Measurements from ENCODE around the gene GRIK4.
"Not testable (repeated sequence)": the region's sequence is repeated elsewhere in the genome, so short reads cannot be mapped to it uniquely, and the experiment has no call there.

GRIK4 gene

DNA sequence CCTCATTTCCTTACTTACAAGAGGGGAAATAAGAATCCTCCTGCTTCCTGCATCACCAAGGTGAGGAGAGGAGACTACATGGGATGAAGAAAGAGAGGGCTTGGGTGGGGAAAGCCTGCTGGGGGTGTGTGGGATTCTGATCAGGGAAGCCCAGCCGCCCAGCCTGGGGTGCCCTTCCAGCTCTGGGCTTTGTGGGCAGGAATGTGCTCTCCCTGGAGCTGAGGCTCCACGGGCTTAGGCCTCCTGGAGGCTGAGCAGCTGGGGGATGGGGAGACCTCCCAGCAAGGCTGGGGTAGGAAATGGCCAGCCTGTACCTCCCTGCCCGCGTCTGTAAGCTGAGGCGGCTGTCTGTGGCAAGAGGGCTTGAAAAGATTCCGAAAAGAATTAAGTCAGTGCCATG, 206.1 kb downstream of the GRIK4 start:
- no peak for DNase-seq

DNA sequence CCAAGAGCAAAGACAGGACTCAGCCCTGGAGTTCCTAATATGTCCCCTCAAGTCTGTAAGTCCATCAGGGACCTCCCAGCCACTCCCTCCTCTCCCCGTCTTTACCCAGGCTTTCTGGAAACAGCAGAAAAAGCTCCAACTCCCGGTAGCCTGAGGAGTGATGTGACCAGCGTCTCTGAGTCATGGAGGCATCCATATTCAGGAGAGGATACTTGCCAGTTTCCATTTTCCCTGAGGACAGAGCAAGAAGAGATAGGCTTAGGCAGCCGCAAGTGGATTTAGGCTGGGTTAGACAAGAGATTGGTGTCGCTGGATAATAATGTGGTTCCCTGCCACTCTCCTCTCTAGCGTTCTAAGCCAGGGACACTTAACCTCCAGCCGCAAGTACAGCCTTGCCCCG, 206.6 kb downstream of the GRIK4 start:
- no peak for DNase-seq

DNA sequence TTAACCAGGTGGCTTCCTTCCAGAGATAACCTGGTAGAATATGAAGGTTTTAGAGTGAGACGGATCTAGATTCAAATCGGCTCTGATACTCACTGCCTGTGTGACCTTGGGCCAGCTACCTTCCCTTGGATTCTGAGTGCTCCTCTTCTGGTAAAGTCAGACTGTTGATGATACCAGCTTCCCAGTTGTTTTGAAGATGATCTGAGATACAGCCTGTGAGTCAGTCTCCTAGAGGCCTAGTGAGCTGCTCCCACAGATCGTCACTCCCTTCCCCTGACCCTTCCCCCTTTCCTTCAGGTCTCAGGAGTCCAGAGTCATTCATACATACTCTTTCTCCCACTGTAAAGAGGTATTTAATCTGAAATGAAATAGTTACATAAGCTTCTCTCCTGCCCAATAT, 207.8 kb downstream of the GRIK4 start:
- no peak for DNase-seq

DNA sequence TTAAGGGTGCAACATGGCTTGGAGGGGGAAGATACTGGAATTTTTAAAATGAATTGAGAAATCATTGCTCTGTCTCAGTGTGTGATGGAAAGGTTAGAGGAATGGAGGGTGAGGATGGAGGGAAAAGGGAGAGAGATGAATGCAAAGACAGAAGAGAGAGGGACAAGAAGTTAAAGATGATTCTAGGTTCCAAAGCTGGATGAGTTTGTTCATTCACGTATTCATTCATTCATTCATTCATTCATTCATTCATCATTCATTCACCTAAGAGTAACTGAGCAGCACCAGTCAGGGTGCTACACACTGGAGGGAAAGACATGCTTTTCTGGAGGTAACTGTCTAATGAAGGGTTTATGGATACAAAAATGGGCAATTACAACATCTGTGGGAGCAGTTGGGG, 209.2 kb downstream of the GRIK4 start:
- no peak for DNase-seq

DNA sequence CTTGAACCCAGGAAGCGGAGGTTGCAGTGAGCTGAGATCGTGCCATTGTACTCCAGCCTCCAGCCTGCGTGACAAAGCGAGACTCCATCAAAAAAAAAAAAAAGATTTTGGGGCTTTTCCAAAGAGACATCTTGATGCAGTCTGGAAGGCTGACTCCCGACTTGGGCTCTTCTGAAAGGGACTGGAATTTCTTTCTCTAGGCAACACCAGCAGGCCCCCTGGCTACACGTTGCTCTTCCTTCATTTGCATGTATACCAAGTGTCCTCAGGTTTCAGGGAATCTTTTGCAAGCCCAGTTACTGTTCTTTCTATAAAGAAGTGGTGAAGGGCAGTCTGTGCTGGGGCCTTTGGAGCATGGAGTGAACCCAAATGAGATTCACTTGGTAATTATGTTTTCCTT, 211.0 kb downstream of the GRIK4 start:
- no peak for DNase-seq

DNA sequence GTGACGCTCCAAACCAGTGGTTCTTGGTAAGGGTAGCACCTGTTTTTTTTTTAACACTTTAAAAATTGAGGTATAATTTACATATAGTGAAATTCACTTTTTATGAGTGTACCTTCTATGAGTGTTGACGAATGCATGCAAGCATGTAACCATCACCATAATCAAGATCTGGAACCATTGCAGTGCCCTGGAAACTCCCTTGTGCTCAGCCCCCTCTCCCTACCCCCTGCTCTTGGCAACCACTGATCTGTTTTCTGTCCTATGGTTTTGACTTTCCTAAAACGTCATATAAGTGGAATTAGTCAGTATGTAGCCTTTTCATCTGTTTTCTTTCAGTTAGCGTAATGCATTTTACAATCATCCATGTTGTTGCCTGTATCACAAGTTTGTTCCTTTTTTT, 212.2 kb downstream of the GRIK4 start:
- no peak for DNase-seq

DNA sequence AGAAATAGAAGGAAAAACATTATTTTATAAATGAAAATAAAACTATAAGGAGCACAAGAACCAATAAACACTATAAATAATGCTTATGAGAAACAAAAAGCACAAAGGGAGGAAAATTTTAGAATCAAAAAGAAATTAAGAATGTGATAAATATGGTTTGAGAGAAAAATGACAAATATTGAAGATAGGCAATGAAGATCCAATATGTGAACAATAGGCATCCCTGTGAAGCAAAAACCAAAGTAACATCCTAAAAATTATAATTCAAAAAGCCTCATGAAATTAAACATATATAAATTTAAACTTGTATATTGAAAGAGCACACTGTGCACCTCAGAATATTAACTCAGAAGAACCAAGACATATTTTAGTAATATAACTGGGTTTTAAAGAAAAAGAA, 216.2 kb downstream of the GRIK4 start:
- no peak for DNase-seq

DNA sequence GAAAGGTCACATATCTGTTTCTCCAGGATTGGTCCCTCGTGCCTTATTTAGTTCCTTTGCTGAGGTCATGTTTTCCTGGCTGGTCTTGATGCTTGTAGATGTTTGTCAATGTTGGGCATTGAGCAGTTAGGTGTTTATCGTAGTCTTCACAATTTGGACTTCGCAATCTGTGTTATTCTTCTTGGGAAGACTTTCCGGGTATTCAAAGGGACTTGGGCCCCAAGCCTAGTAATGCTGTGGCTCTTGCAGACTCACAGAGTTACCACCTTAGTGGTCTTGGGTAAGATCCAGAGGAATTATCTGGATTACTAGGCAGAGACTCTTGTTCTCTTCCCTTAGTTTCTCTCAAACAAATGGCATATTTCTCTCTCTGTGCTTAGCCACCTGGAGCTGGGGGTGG, 223.5 kb downstream of the GRIK4 start:
- no peak for DNase-seq

DNA sequence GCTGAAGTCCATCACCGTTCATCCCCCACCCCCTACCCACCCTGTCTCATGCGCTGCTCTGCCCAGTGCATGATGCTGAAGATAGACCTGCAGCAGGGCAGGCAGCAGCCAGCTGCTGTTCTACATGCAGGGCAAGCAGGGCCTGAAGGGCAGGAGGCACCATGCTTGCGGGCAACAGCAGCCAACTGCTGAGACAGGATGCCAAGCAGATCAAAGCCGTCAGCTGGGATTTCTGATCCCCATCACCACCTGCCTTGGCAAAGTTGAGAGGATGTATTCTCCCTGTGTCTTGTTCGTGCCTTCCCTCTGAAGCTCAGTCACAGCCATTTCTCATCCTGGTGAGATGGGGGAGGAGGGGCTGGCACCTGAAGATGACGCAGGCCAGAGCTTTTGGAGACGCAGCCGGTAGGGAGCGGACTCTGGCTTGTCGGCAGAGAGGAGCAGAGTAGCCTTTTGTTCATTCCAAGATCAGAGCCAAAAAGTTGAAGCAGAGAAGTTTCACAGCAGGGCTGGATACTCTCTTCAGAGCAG, 227.0 kb downstream of the GRIK4 start:
- DNase-seq, result no peak

DNA sequence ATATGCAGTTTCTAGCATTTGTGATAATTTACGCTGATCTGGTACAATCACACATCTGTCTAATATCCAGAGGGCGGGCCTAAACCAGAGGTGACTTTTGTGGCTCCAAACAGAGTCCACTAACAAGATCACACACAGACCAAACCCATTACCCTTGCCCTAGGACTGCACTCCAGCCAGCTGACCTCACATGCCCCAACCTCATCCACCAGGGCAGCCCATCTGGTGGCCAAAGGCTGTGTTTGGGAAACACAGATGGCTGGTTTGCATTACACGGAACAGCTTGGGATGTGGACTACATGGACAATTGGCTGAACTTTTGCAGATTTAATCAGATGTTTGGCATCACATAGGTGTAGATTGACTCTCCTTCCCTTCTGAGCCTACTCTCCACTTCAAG, 228.2 kb downstream of the GRIK4 start:
- no peak for DNase-seq

DNA sequence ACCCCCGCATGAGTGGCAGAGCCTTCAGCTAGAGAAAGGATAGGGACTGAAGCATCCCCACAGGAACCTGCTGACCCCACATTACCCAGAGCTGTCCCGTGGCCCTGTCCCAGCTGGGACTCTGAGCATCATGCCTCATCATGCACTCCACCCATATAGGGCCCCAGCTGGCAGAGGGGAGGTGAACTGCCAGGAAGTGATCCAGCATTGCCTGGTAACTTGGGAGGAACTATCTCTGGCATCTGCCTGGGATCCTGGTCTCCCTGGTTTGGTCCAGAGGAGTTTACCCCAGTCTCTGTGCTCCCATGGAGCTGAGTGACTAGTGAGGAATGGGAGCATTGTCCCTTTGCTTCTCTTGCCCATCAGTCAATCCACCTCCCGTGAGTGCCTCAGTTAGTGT, 228.8 kb downstream of the GRIK4 start:
- no peak for DNase-seq

DNA sequence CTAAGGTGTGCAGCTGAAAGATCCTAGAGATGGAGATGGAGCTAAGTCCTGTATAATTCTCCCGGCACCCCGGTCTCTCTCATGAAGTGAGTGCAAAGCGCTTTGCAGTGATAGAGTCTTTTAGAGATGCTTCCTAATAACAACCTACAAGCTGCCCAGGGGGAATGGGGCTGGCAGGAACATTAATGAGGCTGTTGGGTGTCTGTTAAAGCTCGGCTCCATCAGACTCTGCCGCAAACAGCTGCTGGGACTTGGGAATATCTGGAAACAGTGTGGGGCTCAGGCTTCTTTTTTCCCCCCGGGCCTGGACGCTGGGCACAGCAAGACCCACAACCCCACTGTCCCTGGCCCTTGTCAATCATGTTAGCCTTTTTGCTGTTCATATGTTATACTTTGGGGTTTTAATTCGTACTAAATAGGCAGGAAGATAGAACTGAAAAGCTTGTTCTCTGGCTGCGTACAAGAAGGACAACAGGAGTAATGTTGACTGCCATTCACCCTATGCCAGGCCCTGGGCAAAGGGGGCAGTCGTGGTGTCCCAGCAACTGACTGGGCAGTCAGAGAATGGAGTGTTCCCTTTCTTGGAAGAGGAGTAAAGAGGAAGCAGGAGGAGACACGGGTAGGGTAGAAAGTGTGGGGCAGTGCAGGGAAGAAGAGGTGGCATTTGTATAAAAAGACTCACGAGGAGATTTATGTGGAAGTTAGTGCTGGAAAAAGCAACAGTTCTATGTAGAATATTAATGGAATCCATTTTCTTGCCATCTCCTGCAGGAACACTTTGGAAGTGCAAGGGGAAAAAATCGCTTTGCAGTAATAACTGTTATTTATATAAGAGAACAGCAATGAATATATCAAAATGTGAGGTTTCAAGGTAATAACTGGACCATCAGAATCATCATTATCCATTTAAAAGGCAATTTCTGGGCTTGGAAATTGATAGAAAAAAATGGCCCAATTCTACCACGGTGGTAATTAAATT, 232.8 kb downstream of the GRIK4 start:
- no peak for DNase-seq

DNA sequence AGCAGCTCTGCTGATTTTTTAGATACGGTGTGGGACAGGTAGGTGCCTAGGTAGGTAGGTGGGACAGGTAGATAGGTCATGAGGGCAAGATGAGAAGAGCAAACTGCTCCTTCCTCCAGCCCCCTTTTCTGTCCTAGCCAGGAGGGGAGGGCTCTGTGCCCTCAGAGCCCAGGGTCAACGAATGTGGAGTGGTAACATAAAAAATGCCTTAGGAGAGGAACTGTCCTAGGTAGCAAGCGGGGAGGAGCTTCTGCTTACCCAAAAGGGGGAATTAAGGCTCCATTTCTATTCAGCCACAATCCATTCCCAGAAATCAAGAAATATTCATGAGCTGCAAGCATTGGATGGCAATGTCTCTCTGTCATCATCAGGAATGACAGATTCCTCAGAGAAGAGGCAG, 234.8 kb downstream of the GRIK4 start:
- no peak for DNase-seq

DNA sequence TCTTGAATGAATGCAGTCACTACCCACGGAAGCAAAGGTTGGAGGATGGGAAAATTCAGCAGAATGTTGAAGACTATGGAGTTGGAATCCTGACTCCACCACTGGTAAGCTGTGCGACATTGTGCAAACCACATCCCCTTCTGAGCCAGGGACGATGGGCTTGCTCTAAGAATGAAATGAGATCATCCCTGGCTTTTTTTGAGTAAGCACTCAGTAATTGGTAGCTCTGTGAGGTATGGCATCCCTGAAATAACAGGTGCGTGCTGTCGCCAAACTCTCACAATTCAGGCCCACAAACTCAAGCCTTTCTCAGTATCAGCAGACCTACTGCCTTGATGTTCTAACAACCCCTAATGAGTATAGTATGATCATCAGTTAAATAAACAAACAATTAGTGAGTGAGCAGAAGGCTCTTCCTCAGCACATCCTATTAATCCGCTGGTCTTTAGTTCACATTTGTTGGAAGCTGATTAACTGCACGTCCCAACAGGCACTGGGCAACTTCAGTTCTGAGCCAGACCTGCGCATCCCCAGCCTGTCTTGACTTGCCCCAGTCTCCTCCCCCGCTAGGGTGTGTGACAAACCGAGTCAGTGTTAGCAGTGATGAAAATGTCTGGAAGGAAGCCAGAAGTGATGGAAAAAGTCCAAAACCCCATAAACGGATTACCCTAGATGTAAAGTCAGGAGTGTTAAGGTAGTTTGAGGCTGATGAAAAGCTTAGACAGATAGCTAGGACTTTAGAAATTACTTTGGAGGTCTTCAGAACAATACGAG, 235.5 kb downstream of the GRIK4 start:
- DNase-seq, result no peak

DNA sequence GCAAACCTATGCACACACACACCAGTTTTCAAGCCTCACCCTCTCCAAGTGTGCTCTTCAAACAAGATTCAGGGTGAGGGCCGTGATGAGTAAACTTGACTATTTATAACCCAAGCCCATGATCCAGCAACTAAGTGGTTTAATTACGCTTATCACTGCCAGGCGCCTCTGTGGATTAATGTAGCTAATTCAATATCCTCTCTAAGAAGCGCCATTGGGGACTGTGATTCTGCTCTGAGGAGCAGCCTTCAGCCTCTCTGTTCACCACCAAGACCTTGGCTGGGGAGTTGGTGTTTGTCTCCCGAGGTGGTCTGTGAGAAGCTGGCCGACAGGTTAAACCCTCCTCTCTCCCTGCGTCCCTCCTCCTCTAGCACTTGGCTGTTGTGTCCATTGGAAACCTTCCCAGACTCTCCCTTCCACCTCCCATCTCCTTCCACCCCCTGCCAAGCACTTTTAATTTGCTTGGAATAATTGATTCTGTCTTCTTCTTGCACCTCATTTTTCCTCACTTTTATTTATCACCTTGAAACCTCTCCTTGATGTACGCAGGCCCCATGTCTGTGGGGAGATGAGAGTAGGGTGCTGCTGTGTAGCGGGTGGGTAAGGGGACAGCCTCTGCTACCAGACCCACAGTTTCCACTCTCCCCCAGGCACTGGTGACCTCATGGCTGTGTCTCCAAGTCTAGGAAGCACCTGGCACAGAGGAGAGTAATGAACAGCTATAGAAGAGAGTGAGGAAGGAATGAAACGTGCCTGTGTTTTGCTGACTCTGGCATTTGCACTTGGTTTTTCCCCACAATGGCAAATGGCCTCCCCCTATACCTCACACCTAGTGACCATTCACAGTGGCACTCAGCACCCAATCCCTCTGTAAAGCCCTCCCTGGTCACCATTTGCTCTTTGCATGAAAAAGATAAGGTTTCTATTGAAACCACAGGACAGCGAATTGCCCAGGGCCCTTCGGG, 236.6 kb downstream of the GRIK4 start:
- no peak for DNase-seq

DNA sequence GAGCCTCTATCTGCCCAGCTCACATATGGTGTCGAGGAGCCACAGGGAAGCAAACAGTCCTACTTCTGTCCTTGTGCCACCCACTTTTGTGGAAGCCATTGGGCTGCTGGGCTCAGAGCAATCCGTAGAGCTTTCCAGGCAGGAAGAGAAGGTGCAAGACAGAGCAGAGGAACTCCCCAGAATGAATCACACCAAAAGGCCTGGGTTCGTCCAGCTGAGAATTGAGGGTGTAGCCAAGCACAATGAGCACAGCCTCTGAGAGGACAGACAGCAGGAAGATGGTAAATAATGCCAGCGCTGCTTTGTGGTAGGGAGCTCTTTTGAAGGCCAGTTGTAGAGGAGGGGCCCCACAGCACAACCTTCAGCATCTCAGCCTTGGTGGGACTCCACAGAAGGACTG, 237.8 kb downstream of the GRIK4 start:
- no peak for DNase-seq

DNA sequence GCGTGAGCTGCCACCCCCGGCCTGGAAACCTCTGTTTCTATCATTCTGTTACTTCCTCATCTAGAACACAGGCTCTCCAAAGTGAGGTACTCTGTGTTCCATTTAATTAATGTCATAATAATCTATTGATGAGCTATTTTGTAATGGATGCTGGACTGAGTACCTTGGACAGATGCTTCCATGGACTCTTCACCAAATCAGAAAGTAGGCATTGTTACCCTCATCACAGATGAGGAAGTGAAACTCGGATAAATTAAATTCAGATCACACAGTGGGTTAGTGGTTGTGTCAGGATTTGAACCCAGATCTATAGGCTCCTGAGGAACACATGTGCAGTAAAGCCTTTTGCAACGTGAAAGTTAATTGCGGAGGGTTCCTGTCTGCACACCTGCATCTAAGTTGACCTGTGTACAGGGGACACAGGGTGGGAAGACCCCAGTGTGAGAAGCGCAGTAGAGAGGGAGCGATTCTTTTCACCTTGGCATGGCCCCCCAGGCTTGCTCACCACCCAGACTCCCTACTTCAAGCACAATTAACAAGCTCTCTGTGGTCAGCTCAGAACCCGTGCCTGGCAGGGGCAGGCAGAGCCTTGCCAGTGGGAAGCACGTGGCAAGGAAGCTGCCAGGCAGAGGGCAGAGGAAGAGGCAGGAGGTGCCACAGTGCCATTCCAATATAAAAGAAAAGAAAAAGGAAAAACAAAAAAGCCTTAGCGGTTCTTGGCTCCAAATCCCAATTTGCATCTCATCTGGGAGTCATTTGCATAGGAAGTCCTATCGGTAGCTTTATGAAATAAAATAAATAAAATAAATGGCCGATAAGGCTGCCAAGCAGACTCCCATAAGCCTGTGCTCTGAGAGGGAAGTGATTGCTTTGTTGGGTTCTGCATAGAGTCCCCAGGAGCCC, 239.3 kb downstream of the GRIK4 start:
- no peak for DNase-seq

DNA sequence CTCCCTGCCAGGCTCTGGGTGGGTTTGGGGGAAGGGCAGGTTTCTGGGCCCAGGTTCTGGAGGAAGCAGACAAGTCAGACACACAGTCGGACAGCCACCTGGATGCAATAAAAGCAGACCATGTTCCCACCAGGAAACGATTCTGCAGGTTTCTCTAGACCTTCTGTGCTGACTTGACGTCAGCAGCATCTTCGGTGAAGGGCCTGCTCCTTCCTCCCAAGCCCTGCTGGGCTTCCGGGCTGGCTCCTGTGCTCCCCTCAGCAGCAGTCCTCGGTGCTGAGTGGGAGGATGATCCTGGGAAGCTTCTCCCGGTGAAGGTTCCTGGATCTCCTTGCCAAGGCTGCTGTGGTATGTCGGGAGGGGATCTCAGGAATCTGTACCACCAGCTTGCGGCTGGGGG, 240.0 kb downstream of the GRIK4 start:
- no peak for DNase-seq

DNA sequence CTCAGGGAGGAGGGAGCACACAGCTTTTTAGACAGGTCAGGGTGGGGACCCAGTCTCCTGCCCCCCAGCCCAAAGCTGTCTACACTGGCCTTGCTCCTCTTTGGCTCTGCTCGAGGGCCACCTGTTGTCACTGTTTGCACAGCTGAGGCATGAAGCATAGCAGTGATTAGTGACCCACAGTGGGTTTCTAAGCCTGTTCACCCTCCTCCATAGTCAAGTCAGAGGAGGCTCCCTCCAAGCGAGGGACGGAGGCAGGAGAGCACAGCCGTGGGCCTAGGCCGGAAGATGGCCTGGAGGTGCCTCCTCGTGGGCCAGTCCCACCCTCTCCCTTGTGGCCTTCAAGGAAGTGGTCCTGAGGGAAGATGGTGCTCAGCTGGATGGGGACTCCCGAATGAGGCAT, 241.1 kb downstream of the GRIK4 start:
- no peak for DNase-seq

DNA sequence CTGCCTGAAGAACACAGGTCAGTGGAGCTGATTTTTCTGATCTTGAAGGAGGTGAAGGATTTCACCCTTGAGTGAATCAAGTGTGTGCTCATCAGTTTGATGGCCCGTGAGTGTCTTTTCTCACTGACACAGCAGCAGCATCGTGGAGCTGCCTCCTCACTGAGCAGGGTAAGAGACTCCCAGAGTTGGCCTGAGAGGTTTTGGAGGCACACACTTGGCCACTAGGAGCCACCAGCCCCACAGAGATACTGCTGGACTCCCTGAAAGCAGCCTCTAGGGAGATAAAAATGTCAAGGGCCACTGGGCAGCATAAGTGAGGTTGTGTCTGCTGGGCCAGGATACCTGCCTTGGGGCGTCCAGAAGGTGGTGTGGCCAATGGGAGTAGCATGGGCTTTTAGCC, 245.4 kb downstream of the GRIK4 start:
- no peak for DNase-seq

DNA sequence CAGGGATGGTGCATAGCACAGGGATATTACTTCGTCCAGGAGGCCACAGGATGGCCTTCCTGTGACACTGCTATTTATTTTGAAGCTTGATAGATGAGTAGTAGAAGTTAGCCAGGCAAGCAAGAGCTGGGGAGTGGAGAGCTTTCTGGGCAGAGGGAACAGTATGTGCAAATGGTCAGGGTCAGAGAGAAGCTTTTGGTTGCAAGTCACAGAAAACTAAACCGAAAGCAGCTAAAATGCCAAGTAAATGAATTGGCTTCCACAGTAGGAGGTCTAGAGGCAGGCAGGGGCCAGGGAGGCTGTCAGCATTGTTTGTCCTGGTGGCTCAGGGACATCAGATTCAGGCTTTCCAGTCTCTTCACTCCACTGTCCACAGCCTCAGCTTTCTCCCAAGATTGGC, 247.5 kb downstream of the GRIK4 start:
- no peak for DNase-seq

DNA sequence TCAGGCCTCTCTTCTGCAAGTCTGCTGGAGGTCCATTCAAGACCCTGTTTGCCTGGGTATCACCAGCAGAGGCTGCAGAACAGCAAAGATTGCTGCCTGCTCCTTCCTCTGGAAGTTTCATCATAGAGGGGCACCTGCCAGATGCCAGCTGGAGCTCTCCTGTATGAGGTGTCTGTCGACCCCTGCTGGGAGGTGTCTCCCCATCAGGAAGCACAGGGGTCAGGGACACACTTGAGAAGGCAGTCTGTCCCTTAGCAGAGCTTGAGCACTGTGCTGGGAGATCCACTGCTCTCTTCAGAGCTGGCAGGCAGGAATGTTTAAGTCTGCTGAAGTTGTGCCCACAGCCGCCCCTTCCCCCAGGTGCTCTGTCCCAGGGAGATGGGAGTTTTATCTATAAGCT, 254.2 kb downstream of the GRIK4 start:
- DNase-seq, result not testable (repeated sequence)
